GM19193 (cell line): ENCODE measurements around the gene FUT7.

Experiments
- POLR2A ChIP-seq: IDR thresholded peaks from 4 replicates; pipeline ENCODE4 v1.6.1; 2011; ENCODE audit not compliant: insufficient read depth, insufficient read length; ENCODE audit errors: extremely low read depth

The FUT7 gene

GRCh38 chr9:137034709-137035506 lies 3.0 kb upstream of the FUT7 start:
- TF ChIP-seq POLR2A: no peak

DNA sequence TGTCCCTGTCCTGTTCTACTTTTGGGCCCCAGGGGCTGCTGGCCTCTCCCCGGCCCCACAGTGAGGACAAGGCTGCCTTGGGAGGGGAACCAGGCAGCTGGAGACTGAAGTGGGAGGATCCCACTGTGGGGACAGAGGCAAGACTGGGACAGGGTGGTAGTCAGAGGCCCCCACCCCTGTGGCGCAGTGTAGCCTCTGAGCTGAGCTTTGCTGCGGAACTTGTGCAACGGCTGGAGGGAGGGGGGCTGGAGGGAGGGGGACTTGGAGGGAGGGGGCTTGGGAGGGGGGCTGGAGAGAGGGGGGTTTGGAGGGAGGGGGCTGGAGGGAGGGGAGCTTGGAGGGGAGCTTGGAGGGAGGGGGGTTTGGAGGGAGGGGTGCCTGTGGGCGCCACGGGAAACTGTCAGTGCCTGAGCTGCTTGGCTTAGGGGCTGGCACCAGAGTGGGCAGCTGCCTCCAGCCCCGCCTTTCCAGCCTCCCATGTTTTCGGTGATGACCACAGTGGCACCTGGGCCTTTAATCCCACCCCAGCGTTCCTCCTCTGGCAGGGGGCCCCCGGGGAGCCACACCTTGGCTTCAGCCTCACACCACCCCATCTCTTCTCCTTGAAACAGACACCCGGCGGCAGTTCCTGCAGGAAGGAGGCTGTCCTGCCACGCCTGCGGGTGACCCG lies 2.3 kb upstream of the FUT7 start:
- TF ChIP-seq POLR2A: no peak

DNA sequence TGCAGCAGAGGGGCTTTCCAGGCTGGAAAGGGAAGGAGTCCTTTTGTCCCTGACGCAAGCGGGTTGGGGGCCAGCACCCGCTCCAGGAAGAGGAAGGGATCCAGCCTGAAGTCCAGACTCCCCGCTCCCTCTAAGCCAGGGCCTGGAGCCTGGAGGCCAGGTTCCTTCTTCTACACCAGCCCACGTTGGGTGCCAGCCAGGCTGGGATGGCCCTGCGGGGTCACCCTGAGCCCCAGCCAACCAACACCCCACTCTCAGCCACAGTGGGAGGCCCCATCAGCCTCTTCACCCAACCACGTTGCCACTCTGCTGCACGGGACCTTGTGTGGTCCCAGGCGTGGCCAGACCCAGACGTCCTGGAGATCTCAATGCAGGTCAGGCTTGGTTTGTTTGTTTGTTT lies 970 bp upstream of the FUT7 start:
- no peak for TF ChIP-seq POLR2A

GRCh38 chr9:137030538-137031527 lies 1.1 kb downstream of the FUT7 start:
- no peak for TF ChIP-seq POLR2A

DNA sequence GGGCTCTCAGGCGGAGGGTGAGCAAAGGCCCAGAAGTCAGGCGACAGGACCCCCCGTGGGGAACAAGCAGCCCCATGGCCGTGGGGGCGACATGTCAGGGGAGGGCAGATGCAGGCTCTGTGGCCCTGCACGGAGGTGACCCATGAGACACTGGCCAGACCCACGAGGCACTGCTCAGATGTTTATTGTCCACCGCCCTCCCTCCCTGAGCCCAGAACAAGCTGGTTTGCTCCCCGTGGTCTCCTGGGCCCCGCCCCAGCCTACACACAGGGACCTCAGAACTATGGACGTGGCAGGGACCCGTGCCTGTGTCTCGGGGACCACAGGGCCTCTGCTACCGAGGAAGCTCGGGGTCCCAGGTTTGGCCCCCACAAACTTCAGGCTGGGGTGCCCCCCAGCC lies 1.9 kb downstream of the FUT7 start:
- TF ChIP-seq POLR2A: no peak

GRCh38 chr9:137029058-137029936 lies 2.6 kb downstream of the FUT7 start:
- TF ChIP-seq POLR2A: no peak

- no peak for TF ChIP-seq POLR2A
Observed at GRCh38 chr9:137028263-137029057, 3.4 kb downstream of the FUT7 start.

- TF ChIP-seq POLR2A: no peak
Observed at GRCh38 chr9:137027369-137028262, 4.3 kb downstream of the FUT7 start, which contains the start of gene ABCA2. Gene ABCA2 (minus strand): TSS chr9:137028237. CDS start chr9:137028140, 97 bp downstream.

DNA sequence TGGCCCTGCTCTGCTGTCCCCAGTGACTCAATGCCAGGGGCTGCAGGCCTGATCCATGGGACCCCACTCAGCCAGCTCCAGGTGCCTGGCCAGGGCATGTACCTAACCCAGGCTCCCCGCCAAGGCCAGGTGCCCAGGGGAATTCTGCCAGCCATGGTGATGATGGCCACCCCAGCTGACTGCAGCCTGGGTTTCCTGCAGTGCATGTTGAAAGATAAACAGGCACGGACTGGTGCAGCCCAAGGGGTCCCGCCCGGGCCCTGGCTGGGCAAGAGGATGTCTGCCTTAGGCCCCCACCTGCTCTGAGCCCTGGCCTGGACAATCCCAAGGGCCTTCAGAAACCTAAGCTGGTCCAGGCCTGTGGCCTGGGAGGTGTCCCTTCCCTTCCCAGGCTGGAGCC lies 5.1 kb downstream of the FUT7 start:
- TF ChIP-seq POLR2A: no peak

DNA sequence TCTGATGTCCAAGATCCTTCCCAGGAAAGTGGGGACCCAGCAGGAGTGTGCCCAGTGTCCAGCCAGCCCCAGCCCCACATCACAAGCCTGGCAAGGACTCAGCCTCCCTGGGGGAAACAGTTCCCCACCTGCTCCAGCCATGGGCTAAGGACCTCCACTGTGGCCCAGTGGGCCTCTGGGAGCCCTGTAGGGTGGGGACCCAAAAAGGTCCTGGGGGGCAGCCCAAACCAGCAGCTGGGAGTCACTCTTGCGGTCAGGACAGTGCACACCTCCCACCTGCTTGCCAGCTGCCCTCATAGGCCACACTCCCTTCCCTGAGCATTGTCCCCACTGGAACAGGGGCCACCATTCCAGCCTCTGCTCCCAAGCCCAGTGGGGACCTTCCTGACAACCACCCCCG lies 5.5 kb downstream of the FUT7 start:
- TF ChIP-seq POLR2A: no peak

DNA sequence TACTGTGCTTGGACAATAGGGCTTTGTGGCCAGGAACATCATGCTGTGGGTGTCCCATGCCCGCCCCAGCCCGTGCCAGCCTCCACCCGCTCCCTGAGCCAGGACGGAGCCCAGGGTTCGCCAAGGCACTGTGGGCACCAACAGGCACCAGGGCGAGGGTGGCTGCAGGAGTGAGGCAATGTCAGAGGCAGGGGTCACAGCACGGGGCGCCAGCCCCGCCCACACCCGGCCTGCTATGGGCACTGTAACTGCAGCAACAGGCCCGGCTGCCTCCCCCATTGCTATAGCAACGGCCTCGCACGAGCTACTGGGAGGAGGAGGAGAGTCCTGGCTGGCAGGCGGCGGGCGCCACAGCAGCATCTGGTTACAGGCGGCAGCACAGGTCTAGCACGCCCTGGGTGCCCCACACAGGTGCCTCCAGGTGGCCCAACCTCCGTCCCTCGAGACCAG lies 6.3 kb downstream of the FUT7 start:
- TF ChIP-seq POLR2A: no peak

DNA sequence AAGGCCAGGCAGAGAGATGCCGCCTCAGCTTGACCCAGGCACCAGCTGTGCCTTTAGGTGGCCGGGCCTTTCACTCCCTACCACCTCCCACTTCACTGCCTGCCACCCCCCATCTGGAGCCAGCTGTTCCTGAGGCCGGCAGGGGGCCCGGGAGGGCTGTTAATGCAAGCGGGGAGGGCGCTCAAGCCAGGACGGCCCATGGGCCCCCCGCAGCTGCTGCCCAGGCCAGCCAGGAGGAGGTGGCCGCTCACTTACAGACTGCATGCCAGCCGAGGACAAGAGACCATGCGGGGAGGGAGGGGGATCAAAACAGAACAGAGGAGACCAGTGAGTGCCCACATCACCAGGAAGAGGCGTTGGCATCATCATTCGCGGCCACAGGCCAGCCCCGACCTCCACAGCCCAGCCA lies 8.3 kb downstream of the FUT7 start:
- TF ChIP-seq POLR2A: no peak
